Measurements from ENCODE around the gene KIRREL3. TPM values are rescaled to one million over a fixed set of nuclear protein-coding genes. Genes with fewer than 3 reads are reported as not detected.

The KIRREL3 gene
- total and polyA plus RNA-seq, 10 donors, result 0.50 to 5.4 (median 2.0) TPM

- WGBS, 5 donors, result 82 to 95% (median 90%) methylated on average over 3 of the region's 3 CpGs
- TF ChIP-seq CTCF (IDR thresholded peaks at IDR 0.05 in 8 of 11, conservative IDR thresholded peaks at IDR 0.05 in 3 of 11) (no peak), POLR2AphosphoS5 (IDR thresholded peaks at IDR 0.05) (no peak), POLR2A (IDR thresholded peaks at IDR 0.05) (no peak)
- DNase-seq, result peak; percentile 45
Measured at GRCh38 chr11:126405374-126405773, 595.2 kb downstream of the KIRREL3 start.

GRCh38 chr11:126404367-126404766 is 596.2 kb downstream of the KIRREL3 start:
- TF ChIP-seq POLR2AphosphoS5 (IDR thresholded peaks at IDR 0.05) (no peak), CTCF (IDR thresholded peaks at IDR 0.05 in 8 of 11, conservative IDR thresholded peaks at IDR 0.05 in 3 of 11) (no peak), POLR2A (IDR thresholded peaks at IDR 0.05) (no peak)

More at GRCh38 chr11:126405374-126405773, 595.2 kb downstream of the KIRREL3 start:
- Histone ChIP-seq H3K9me3 (no peaks in the 10 kb centered on the region), H3K27me3 (replicated peaks in 1 of 7) (no peaks in the 10 kb centered on the region), H3K4me1 (peaks cover 0 to 19% (median 7%) of the 10 kb centered on the region in 6 donors), H3K27ac (peak overlapping the region in 3 of 8 donors; percentile 20 to 41 (median 25)), H3K36me3 (peaks cover 0 to 59% (median 27%) of the 10 kb centered on the region in 6 donors), H3K4me3 (no peak overlapping the region)
- intact Hi-C loops (cut with DNase I; ENCODE audit: low total_unique reads), result no loop called here

GRCh38 chr11:126403658-126404057 is 596.9 kb downstream of the KIRREL3 start:
- DNase-seq, result peak; percentile 54
- TF ChIP-seq POLR2AphosphoS5 (IDR thresholded peaks at IDR 0.05) (no peak), POLR2A (IDR thresholded peaks at IDR 0.05) (no peak), CTCF (IDR thresholded peaks at IDR 0.05 in 8 of 11, conservative IDR thresholded peaks at IDR 0.05 in 3 of 11) (no peak)
- WGBS, 5 donors, result 76 to 85% (median 82%) methylated on average over 7 to 8 of the region's 8 CpGs
- Histone ChIP-seq H3K4me3 (no peak overlapping the region), H3K4me1 (peaks cover 0 to 18% (median 5%) of the 10 kb centered on the region in 6 donors), H3K9me3 (peaks cover 0 to 6% (median 0%) of the 10 kb centered on the region in 8 donors), H3K27me3 (replicated peaks in 1 of 7) (no peaks in the 10 kb centered on the region), H3K36me3 (peaks cover 0 to 42% (median 15%) of the 10 kb centered on the region in 6 donors), H3K27ac (no peak overlapping the region)
- intact Hi-C loops (cut with DNase I; ENCODE audit: low total_unique reads), result no loop called here

More at GRCh38 chr11:126404367-126404766, 596.2 kb downstream of the KIRREL3 start:
- Histone ChIP-seq H3K9me3 (peaks cover 0 to 6% (median 0%) of the 10 kb centered on the region in 8 donors), H3K4me3 (no peak overlapping the region), H3K27ac (peak overlapping the region in 2 of 8 donors; percentile 10 to 17), H3K36me3 (peaks cover 0 to 49% (median 21%) of the 10 kb centered on the region in 6 donors), H3K4me1 (peaks cover 0 to 18% (median 5%) of the 10 kb centered on the region in 6 donors), H3K27me3 (replicated peaks in 1 of 7) (no peaks in the 10 kb centered on the region)
- intact Hi-C loops (cut with DNase I; ENCODE audit: low total_unique reads), result no loop called here
- peak; percentile 9 for DNase-seq
- WGBS, 5 donors, result 84 to 95% (median 91%) methylated on average over 5 of the region's 5 CpGs

- 85 to 96% (median 93%) methylated on average over 15 of the region's 15 CpGs for WGBS, 5 donors
- DNase-seq, result no peak
Measured at GRCh38 chr11:126403022-126403581, 597.5 kb downstream of the KIRREL3 start.

More at GRCh38 chr11:126403022-126403581, 597.5 kb downstream of the KIRREL3 start:
- Histone ChIP-seq H3K27ac (peak overlapping the region in 1 of 8 donors; percentile 23), H3K36me3 (peaks cover 0 to 36% (median 10%) of the 10 kb centered on the region in 6 donors), H3K4me3 (no peak overlapping the region), H3K4me1 (peaks cover 0 to 18% (median 5%) of the 10 kb centered on the region in 6 donors), H3K9me3 (peaks cover 0 to 6% (median 0%) of the 10 kb centered on the region in 8 donors), H3K27me3 (replicated peaks in 1 of 7) (no peaks in the 10 kb centered on the region)
- intact Hi-C loops (cut with DNase I; ENCODE audit: low total_unique reads), result no loop called here
- TF ChIP-seq POLR2A (IDR thresholded peaks at IDR 0.05), result no peak
- TF ChIP-seq POLR2AphosphoS5 (IDR thresholded peaks at IDR 0.05), result peak in 1 of 3 donors; percentile 20
- no peak for TF ChIP-seq CTCF (IDR thresholded peaks at IDR 0.05 in 8 of 11, conservative IDR thresholded peaks at IDR 0.05 in 3 of 11)
